Measurements from ENCODE around the gene DGKG. TPM values are rescaled to one million over a fixed set of nuclear protein-coding genes. Genes with fewer than 3 reads are reported as not detected.

DGKG gene
- total and polyA plus RNA-seq, 2 donors (not counting 1 experiment from before 2014, with no cell fraction given): 0.67 to 10.9 TPM

DNA sequence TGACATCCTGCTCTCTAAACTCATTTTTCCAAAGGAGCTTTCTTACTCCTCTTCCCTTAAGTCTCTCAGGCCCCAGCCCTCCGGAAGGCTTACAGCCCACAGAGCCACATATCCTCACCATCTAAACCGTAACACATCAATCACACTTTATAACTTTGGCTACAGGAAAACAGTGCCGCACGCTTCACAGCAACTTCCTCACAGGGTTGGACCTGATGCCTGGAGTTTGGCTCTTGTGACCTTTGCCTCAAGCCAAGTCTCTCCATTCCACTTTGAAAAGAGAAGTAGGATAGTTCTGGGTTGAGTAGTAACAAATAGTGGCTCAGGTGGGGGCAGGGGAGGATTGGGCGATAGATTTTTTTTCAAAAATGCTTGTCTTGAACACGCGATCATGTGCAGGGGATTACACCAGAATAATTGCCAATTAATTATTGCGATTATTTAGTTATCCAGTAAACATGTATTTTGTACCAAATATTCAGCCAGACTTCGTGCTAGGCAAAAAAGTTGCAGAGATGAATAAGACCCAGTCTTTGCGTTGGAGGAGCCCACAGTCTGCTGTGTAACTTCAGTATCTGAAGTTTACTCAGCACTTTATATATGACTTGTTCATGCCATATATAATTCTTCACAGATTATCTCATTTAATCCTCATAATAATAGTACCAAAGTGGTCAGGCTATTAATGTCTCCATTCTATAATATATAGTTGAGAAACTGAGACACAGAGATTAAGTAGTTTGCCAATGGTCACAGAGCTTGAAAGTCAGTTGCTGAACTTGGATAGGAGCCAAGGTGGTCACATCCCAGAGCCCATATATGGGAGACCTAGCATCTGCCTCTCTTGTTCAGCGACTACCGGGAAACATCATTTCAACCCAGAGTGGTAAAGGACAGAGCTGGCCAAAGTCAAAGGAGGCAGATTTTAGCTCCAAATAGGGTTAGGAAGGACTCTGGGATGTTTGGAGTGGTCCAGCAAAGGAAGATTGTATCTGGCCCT, 250.8 kb downstream of the DGKG start:
- no peaks in the 10 kb centered on the region for H4K20me1 ChIP-seq (ENCODE audit: control insufficient read depth, insufficient read depth, low read length, poor library complexity, severe bottlenecking)
- H3K27me3 ChIP-seq (replicated peaks in 1 of 4; ENCODE audit: control extremely low read depth in 1 of 4, control insufficient read depth in 3 of 4, insufficient read depth in 4 of 4, low read length in 3 of 4): peaks cover 2 to 87% (median 43%) of the 10 kb centered on the region in 4 experiments
- 40% methylated on average over 6 of the region's 12 CpGs for WGBS (ENCODE audit: insufficient coverage)

More for the DNA sequence above, 250.8 kb downstream of the DGKG start:
- H3K79me2 ChIP-seq (ENCODE audit: control insufficient read depth, insufficient read depth, low read length): no peaks in the 10 kb centered on the region
- peak; percentile 36 for DNase-seq
- peak overlapping the region; percentile 90 for H3K4me2 ChIP-seq (replicated peaks; ENCODE audit: low read depth, low read length, poor library complexity, severe bottlenecking)
- no peak overlapping the region for H2AFZ ChIP-seq (ENCODE audit: insufficient read depth, low read depth, low read length, poor library complexity, severe bottlenecking)
- H3K4me3 Mint-ChIP-seq: peak overlapping the region; percentile 54
- H3K27ac Mint-ChIP-seq: no peak overlapping the region
- H3K36me3 ChIP-seq (replicated peaks in 1 of 2; ENCODE audit: control extremely low read depth in 1 of 2, control insufficient read depth in 1 of 2, extremely low read depth in 1 of 2, insufficient read depth in 2 of 2, low read length in 1 of 2): no peaks in the 10 kb centered on the region
- ChIA-PET POLR2A (no interaction called here), CTCF (interaction anchor here (0.7 to 1.4 kb wide), 3 partner anchors 134 to 431 kb away, joined by 3 to 4 read pairs (median 3); no protein-coding TSS in a partner anchor)
- H3K9me3 ChIP-seq (ENCODE audit: control extremely low read depth in 1 of 3, control insufficient read depth in 2 of 3, insufficient read depth in 1 of 3, low read length in 2 of 3): peaks cover 0 to 11% (median 0%) of the 10 kb centered on the region in 3 donors
- TF ChIP-seq EZH2 (IDR thresholded peaks at IDR 0.05; ENCODE audit: borderline replicate concordance, insufficient read depth, low read depth, low read length, poor library complexity, severe bottlenecking): no peak
- TF ChIP-seq, protein P1, sequence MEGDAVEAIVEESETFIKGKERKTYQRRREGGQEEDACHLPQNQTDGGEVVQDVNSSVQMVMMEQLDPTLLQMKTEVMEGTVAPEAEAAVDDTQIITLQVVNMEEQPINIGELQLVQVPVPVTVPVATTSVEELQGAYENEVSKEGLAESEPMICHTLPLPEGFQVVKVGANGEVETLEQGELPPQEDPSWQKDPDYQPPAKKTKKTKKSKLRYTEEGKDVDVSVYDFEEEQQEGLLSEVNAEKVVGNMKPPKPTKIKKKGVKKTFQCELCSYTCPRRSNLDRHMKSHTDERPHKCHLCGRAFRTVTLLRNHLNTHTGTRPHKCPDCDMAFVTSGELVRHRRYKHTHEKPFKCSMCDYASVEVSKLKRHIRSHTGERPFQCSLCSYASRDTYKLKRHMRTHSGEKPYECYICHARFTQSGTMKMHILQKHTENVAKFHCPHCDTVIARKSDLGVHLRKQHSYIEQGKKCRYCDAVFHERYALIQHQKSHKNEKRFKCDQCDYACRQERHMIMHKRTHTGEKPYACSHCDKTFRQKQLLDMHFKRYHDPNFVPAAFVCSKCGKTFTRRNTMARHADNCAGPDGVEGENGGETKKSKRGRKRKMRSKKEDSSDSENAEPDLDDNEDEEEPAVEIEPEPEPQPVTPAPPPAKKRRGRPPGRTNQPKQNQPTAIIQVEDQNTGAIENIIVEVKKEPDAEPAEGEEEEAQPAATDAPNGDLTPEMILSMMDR (IDR thresholded peaks at IDR 0.05): no peak
- peaks cover 37% of the 10 kb centered on the region for H3K4me1 Mint-ChIP-seq
- H3K4me3 ChIP-seq (ENCODE audit: control extremely low read depth in 1 of 5, extremely low read depth in 1 of 5, insufficient read depth in 1 of 5, low read depth in 2 of 5, low read length in 4 of 5): no peak overlapping the region
- no peak overlapping the region for H3K9ac ChIP-seq (ENCODE audit: low read length)
- peaks cover 32 to 41% of the 10 kb centered on the region in 2 donors for H3K4me1 ChIP-seq (ENCODE audit: control insufficient read depth in 2 of 2, insufficient read depth in 2 of 2, low read length in 2 of 2)
- H3K27ac ChIP-seq (ENCODE audit: low read length in 2 of 2): no peak overlapping the region
- ATAC-seq (ENCODE audit: low read depth): no peak
- peaks cover 66% of the 10 kb centered on the region for H3K27me3 Mint-ChIP-seq
- no peaks in the 10 kb centered on the region for H3K9me3 Mint-ChIP-seq (ENCODE audit: insufficient read depth)
- intact Hi-C loops (cut with micrococcal nuclease): no loop called here

Measured in B cell (primary cell).